Uterus (tissue), 2 donors: ENCODE measurements around the gene BTBD18.

ENCODE experiments used
- POLR2A ChIP-seq, 2 donors: fragments of 450-650 bp; IDR thresholded peaks; one replicate each; pipeline ENCODE4 v1.6.1; 2016; ENCODE audit warnings: antibody characterized with exemption in 2 of 2, mild to moderate bottlenecking in 1 of 2, moderate library complexity in 1 of 2
- TF ChIP-seq, protein P1 (sequence below), 4 experiments: fragments of 200-600 bp in 2 of 4; fragments of 450-650 bp in 2 of 4; sonication (generic) in 2 of 4; IDR thresholded peaks; one replicate each; pipeline ENCODE4 v1.5.1; 2016 to 2019; ENCODE audit warnings: antibody characterized with exemption in 4 of 4, mild to moderate bottlenecking in 2 of 4, moderate library complexity in 1 of 4

DNA sequence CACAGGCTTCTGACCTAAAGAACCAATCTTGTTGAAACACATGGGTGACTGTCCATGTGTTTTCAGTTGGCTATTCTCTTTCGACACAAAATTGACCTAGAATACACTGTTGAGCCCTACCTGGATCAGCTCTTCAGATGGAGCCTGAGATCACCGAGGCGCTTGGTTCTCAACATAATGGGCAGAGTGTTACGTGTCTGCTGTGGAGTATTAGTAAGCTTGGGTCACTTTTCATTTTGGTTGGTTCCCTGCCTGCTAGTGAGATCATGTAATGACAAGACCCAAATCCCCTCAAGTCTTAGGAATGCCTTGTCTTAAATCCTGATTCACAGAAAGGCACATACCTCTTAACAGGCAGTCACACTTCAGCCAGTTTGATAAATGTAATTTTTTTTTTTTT lies 48.3 kb downstream of the BTBD18 start:
- no peak for TF ChIP-seq POLR2A (IDR thresholded peaks at IDR 0.05)
- TF ChIP-seq, protein P1, sequence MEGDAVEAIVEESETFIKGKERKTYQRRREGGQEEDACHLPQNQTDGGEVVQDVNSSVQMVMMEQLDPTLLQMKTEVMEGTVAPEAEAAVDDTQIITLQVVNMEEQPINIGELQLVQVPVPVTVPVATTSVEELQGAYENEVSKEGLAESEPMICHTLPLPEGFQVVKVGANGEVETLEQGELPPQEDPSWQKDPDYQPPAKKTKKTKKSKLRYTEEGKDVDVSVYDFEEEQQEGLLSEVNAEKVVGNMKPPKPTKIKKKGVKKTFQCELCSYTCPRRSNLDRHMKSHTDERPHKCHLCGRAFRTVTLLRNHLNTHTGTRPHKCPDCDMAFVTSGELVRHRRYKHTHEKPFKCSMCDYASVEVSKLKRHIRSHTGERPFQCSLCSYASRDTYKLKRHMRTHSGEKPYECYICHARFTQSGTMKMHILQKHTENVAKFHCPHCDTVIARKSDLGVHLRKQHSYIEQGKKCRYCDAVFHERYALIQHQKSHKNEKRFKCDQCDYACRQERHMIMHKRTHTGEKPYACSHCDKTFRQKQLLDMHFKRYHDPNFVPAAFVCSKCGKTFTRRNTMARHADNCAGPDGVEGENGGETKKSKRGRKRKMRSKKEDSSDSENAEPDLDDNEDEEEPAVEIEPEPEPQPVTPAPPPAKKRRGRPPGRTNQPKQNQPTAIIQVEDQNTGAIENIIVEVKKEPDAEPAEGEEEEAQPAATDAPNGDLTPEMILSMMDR (IDR thresholded peaks at IDR 0.05), result no peak
